Keratinocyte (primary cell): ENCODE measurements around the gene CDYL.

Experiments used
- EZH2 ChIP-seq: IDR thresholded peaks from one replicate; pipeline ENCODE4 v1.6.1; 2012; ENCODE audit warnings: inconsistent platforms, mild to moderate bottlenecking, low read length, moderate library complexity
- TF ChIP-seq, protein P1 (sequence below), 3 experiments: IDR thresholded peaks in 1 of 3; conservative IDR thresholded peaks in 1 of 3; optimal IDR thresholded peaks in 1 of 3; 2 replicates in 2 of 3; 3 replicates in 1 of 3; pipeline versions ENCODE3 to v1.5.1; 2011; ENCODE audit warnings: low read length in 3 of 3, mild to moderate bottlenecking in 3 of 3, moderate library complexity in 2 of 3, control low read depth in 1 of 3, inconsistent platforms in 1 of 3; ENCODE audit not compliant: insufficient read depth in 2 of 3; ENCODE audit errors: extremely low read depth in 1 of 3

DNA sequence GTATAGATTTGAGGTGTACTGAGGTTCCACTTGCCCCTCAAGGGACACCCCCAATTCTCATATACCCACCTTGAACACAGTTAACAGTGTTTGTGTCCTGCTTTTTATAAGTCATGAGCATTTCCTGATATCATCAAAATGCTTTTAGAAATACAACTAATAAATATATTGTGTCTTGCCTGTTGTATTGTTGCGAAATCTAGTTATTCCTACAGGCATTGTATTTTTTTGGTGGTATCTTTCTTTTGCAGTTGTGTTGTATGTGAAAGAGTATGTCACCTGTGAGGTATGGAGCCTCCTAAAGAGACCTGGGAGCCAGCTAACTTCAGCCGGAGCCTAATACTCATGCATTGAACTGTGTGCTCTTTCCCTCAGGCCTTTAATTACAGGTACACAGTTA is 40.7 kb downstream of the CDYL start:
- TF ChIP-seq, protein P1, sequence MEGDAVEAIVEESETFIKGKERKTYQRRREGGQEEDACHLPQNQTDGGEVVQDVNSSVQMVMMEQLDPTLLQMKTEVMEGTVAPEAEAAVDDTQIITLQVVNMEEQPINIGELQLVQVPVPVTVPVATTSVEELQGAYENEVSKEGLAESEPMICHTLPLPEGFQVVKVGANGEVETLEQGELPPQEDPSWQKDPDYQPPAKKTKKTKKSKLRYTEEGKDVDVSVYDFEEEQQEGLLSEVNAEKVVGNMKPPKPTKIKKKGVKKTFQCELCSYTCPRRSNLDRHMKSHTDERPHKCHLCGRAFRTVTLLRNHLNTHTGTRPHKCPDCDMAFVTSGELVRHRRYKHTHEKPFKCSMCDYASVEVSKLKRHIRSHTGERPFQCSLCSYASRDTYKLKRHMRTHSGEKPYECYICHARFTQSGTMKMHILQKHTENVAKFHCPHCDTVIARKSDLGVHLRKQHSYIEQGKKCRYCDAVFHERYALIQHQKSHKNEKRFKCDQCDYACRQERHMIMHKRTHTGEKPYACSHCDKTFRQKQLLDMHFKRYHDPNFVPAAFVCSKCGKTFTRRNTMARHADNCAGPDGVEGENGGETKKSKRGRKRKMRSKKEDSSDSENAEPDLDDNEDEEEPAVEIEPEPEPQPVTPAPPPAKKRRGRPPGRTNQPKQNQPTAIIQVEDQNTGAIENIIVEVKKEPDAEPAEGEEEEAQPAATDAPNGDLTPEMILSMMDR (optimal IDR thresholded peaks at IDR 0.05 in 1 of 3, IDR thresholded peaks at IDR 0.05 in 1 of 3, conservative IDR thresholded peaks at IDR 0.05 in 1 of 3; ENCODE audit: extremely low read depth in 1 of 3, insufficient read depth in 2 of 3, low read length in 3 of 3): no peak
- TF ChIP-seq EZH2: no peak
